H1 (cell line): ENCODE results near the gene RAMP1. TPM values are rescaled to one million over a fixed set of nuclear protein-coding genes. Genes with fewer than 3 reads are reported as not detected.

Experiments
- CHD7 ChIP-seq: fragments of 300-600 bp; sonication (generic); IDR thresholded peaks from 2 replicates; pipeline ENCODE4 v1.7.1; 2012; ENCODE audit warnings: low read length, moderate library complexity, mild to moderate bottlenecking, inconsistent platforms; ENCODE audit not compliant: insufficient replicate concordance
- RAD21 ChIP-seq, 2 experiments: IDR thresholded peaks in 1 of 2; conservative IDR thresholded peaks in 1 of 2; 2 replicates each; pipeline ENCODE4 v1.6.1; 2011; ENCODE audit warnings: low read depth in 2 of 2, low read length in 2 of 2, improper control_type of control experiment in 1 of 2, inconsistent platforms in 1 of 2, mild to moderate bottlenecking in 1 of 2, moderate library complexity in 1 of 2
- polyA plus RNA-seq, 7 experiments: library from polyadenylated mRNA; depleted of rRNA in 3 of 7; stranded (reverse) in 5 of 7; unstranded in 2 of 7; fragments of >200 nt in 5 of 7; fragments of 200-250 nt in 2 of 7; gene quantifications; 1 replicate in 5 of 7; 2 replicates in 1 of 7; 4 replicates in 1 of 7; pipeline versions ENCODE4 v1.2.1 to v1.2.3, GENCODE V29; 2011 to 2013; ENCODE audit warnings: missing spikeins in 2 of 7, mixed read lengths in 2 of 7
- total RNA-seq: library from RNA; stranded (reverse); fragmentation: NEBNext Ultra II Directional; extraction: Animal tissue kit (Norgen Biotek cat#: 25700); gene quantifications from 2 replicates; pipeline ENCODE4 v1.2.1, GENCODE V29; 2021
- TF ChIP-seq, protein P1 (sequence below), 3 experiments: IDR thresholded peaks; 1 replicate in 2 of 3; 2 replicates in 1 of 3; pipeline versions ENCODE4 v1.5.1 to v1.6.1; 2011; ENCODE audit warnings: low read length in 3 of 3, mild to moderate bottlenecking in 3 of 3, inconsistent platforms in 2 of 3, low read depth in 1 of 3, moderate library complexity in 1 of 3; ENCODE audit not compliant: insufficient read depth in 1 of 3; ENCODE audit errors: control extremely low read depth in 1 of 3

The RAMP1 gene
- total and polyA plus RNA-seq, 2 of the 8 experiments (the other 6 are each of a cell fraction or from before 2014, with no cell fraction given) = 0.65 to 4.3 TPM

- no peak for TF ChIP-seq CHD7
- TF ChIP-seq, protein P1, sequence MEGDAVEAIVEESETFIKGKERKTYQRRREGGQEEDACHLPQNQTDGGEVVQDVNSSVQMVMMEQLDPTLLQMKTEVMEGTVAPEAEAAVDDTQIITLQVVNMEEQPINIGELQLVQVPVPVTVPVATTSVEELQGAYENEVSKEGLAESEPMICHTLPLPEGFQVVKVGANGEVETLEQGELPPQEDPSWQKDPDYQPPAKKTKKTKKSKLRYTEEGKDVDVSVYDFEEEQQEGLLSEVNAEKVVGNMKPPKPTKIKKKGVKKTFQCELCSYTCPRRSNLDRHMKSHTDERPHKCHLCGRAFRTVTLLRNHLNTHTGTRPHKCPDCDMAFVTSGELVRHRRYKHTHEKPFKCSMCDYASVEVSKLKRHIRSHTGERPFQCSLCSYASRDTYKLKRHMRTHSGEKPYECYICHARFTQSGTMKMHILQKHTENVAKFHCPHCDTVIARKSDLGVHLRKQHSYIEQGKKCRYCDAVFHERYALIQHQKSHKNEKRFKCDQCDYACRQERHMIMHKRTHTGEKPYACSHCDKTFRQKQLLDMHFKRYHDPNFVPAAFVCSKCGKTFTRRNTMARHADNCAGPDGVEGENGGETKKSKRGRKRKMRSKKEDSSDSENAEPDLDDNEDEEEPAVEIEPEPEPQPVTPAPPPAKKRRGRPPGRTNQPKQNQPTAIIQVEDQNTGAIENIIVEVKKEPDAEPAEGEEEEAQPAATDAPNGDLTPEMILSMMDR (IDR thresholded peaks at IDR 0.05; ENCODE audit: control extremely low read depth in 1 of 3, insufficient read depth in 1 of 3, low read depth in 1 of 3, low read length in 3 of 3) = peak in 1 of 3 experiments; percentile 4; a peak in 1 of 4 replicates
- peak in 1 of 2 experiments; percentile 15; a peak in 1 of 4 replicates for TF ChIP-seq RAD21 (IDR thresholded peaks at IDR 0.05 in 1 of 2, conservative IDR thresholded peaks at IDR 0.05 in 1 of 2; ENCODE audit: low read depth in 2 of 2, low read length in 2 of 2)
Measured at GRCh38 chr2:237885931-237886684, 26.7 kb downstream of the RAMP1 start (continued).
